ENCODE results near the gene ATG7. TPM values are rescaled to one million over a fixed set of nuclear protein-coding genes. Genes with fewer than 3 reads are reported as not detected.

The ATG7 gene
- total RNA-seq, 2 donors from 2014 or later = 33.9 to 38.4 TPM

DNA sequence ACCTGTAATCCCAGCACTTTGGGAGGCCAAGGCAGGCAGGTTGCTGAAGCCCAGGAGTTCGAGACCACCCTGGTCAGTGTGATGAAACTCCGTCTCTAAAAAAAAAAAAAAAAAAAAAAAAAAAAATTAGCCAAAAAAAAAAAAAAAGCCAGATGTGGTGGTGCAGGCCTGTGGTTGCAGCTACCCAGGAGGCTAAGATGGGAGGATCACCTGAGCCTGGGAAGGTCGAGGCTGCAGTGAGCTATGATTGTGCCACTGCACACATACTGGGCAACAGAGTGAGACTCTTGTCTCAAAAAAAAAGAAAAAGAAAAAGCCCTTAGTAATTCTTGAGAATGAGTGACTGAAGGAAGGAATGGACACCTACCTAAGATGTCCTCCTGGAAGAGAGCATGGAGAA is 266.4 kb downstream of the ATG7 start:
- no peaks in the 10 kb centered on the region for H3K36me3 Mint-ChIP-seq (ENCODE audit: low read depth)
- H3K36me3 ChIP-seq (ENCODE audit: control insufficient read depth, insufficient read depth, low read length) = no peaks in the 10 kb centered on the region
- no peak overlapping the region for H3K27ac Mint-ChIP-seq
- 86 to 90% methylated on average over 1 to 3 of the region's 3 CpGs for WGBS, 2 experiments (ENCODE audit: insufficient coverage in 1 of 2, insufficient read length in 1 of 2)
- peaks cover 3% of the 10 kb centered on the region for H3K9me3 Mint-ChIP-seq
- no peaks in the 10 kb centered on the region for H3K4me1 ChIP-seq (ENCODE audit: control insufficient read depth, insufficient read depth, low read length)
- H3K27me3 ChIP-seq (ENCODE audit: control insufficient read depth, insufficient read depth, low read length, poor library complexity, severe bottlenecking) = no peaks in the 10 kb centered on the region
- no peak overlapping the region for H3K4me3 ChIP-seq (ENCODE audit: low read length)
- no peak overlapping the region for H3K27ac ChIP-seq (ENCODE audit: low read depth, low read length)
- H3K9me3 ChIP-seq (ENCODE audit: control insufficient read depth, low read length) = no peaks in the 10 kb centered on the region
- H3K27me3 Mint-ChIP-seq (ENCODE audit: insufficient read depth) = no peaks in the 10 kb centered on the region
- TF ChIP-seq, protein P1, sequence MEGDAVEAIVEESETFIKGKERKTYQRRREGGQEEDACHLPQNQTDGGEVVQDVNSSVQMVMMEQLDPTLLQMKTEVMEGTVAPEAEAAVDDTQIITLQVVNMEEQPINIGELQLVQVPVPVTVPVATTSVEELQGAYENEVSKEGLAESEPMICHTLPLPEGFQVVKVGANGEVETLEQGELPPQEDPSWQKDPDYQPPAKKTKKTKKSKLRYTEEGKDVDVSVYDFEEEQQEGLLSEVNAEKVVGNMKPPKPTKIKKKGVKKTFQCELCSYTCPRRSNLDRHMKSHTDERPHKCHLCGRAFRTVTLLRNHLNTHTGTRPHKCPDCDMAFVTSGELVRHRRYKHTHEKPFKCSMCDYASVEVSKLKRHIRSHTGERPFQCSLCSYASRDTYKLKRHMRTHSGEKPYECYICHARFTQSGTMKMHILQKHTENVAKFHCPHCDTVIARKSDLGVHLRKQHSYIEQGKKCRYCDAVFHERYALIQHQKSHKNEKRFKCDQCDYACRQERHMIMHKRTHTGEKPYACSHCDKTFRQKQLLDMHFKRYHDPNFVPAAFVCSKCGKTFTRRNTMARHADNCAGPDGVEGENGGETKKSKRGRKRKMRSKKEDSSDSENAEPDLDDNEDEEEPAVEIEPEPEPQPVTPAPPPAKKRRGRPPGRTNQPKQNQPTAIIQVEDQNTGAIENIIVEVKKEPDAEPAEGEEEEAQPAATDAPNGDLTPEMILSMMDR (conservative IDR thresholded peaks at IDR 0.05) = no peak
- H3K9ac ChIP-seq (ENCODE audit: extremely low read depth, low read length, poor library complexity, severe bottlenecking) = no peak overlapping the region
- no peak for DNase-seq
- H3K4me1 Mint-ChIP-seq = peaks cover 3% of the 10 kb centered on the region
- no peak overlapping the region for H3K4me3 Mint-ChIP-seq

DNA sequence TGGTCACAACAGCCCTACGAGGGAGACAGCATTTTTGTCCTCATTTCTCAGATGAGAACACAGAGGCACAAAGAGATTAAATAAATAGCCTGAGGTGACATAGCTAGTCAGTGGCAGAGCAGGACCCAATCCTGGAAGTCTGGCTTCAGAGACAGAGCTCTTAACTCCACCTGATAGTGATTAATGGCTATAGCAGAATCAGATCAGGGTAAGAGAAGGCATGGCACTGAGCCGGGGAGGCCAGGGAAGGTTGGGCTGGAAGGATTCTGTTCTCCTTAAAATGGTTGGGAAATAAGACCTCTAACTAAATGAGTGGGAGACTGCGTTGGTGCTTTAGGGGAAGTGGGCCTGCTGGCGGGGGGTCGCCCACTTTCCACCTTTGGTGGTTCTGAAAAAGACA is 267.0 kb downstream of the ATG7 start:
- H3K4me3 Mint-ChIP-seq = no peak overlapping the region

DNA sequence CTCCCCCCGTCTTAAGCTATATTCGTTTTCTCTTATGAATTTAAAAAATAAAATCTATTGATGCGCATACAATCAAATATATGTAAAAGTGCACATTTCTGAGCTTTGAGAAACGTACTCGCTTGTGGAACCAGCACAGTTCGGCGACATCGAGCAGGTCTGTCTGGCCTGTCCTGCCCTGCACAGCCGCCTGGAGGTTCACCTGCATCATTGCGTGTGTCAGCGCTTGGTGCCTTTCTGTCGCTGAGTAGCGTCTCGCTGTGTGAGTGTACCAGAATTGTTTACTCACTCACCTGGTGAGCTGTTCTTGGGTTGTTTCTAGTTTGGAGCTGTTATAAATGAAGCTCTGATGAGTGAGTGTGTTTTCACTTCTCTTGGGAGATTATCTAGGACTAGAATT is 267.5 kb downstream of the ATG7 start:
- Mint-ChIP-seq H3K27ac (no peak overlapping the region), H3K9me3 (peaks cover 3% of the 10 kb centered on the region), H3K36me3 (ENCODE audit: low read depth) (no peaks in the 10 kb centered on the region), H3K4me1 (peaks cover 4% of the 10 kb centered on the region), H3K27me3 (ENCODE audit: insufficient read depth) (no peaks in the 10 kb centered on the region), H3K4me3 (no peak overlapping the region)
- H3K27me3 ChIP-seq (ENCODE audit: control insufficient read depth, insufficient read depth, low read length, poor library complexity, severe bottlenecking) = no peaks in the 10 kb centered on the region
- no peak overlapping the region for H3K4me3 ChIP-seq (ENCODE audit: low read length)
- H3K9me3 ChIP-seq (ENCODE audit: control insufficient read depth, low read length) = no peaks in the 10 kb centered on the region
- no peaks in the 10 kb centered on the region for H3K4me1 ChIP-seq (ENCODE audit: control insufficient read depth, insufficient read depth, low read length)
- no peaks in the 10 kb centered on the region for H3K36me3 ChIP-seq (ENCODE audit: control insufficient read depth, insufficient read depth, low read length)
- H3K9ac ChIP-seq (ENCODE audit: extremely low read depth, low read length, poor library complexity, severe bottlenecking) = no peak overlapping the region
- TF ChIP-seq, protein P1 (conservative IDR thresholded peaks at IDR 0.05) = peak; percentile 66
- DNase-seq = peak; percentile 72
- WGBS, 2 experiments (ENCODE audit: insufficient coverage in 1 of 2, insufficient read length in 1 of 2) = 92 to 95% methylated on average over 9 to 14 of the region's 14 CpGs
- no peak overlapping the region for H3K27ac ChIP-seq (ENCODE audit: low read depth, low read length)

More for the DNA sequence above, 267.0 kb downstream of the ATG7 start:
- H3K4me1 Mint-ChIP-seq = peaks cover 3% of the 10 kb centered on the region
- 94 to 95% methylated on average over 5 of the region's 5 CpGs for WGBS, 2 experiments (ENCODE audit: insufficient coverage in 1 of 2, insufficient read length in 1 of 2)
- no peaks in the 10 kb centered on the region for H3K27me3 Mint-ChIP-seq (ENCODE audit: insufficient read depth)
- H3K36me3 ChIP-seq (ENCODE audit: control insufficient read depth, insufficient read depth, low read length) = no peaks in the 10 kb centered on the region
- no peak overlapping the region for H3K27ac Mint-ChIP-seq
- H3K9me3 ChIP-seq (ENCODE audit: control insufficient read depth, low read length) = no peaks in the 10 kb centered on the region
- H3K4me3 ChIP-seq (ENCODE audit: low read length) = no peak overlapping the region
- H3K27ac ChIP-seq (ENCODE audit: low read depth, low read length) = no peak overlapping the region
- H3K36me3 Mint-ChIP-seq (ENCODE audit: low read depth) = no peaks in the 10 kb centered on the region
- no peaks in the 10 kb centered on the region for H3K27me3 ChIP-seq (ENCODE audit: control insufficient read depth, insufficient read depth, low read length, poor library complexity, severe bottlenecking)
- H3K9me3 Mint-ChIP-seq = peaks cover 3% of the 10 kb centered on the region
- DNase-seq = no peak
- TF ChIP-seq, protein P1 (conservative IDR thresholded peaks at IDR 0.05) = no peak
- H3K9ac ChIP-seq (ENCODE audit: extremely low read depth, low read length, poor library complexity, severe bottlenecking) = no peak overlapping the region
- no peaks in the 10 kb centered on the region for H3K4me1 ChIP-seq (ENCODE audit: control insufficient read depth, insufficient read depth, low read length)
